ENCODE measurements around the gene RBM4.

RBM4 gene

GRCh38 chr11:66593650-66594049, 44.9 kb upstream of the RBM4 start:
- Histone ChIP-seq H2AFZ (ENCODE audit: low read depth, low read length) (peak overlapping the region; percentile 93), H3K4me1 (ENCODE audit: insufficient read depth, low read length) (peaks cover 26% of the 10 kb centered on the region), H3K79me2 (ENCODE audit: insufficient read depth, low read length) (peaks cover 12% of the 10 kb centered on the region), H3K9me3 (ENCODE audit: insufficient read depth, low read length, severe bottlenecking) (no peaks in the 10 kb centered on the region), H3K4me3 (ENCODE audit: low read depth in 1 of 2, low read length in 2 of 2) (peak overlapping the region; percentile 80 to 96), H3K9ac (ENCODE audit: low read depth, low read length) (peak overlapping the region; percentile 82), H3K36me3 (ENCODE audit: insufficient read depth, low read length) (no peaks in the 10 kb centered on the region; the same call in 1 of the 2 replicates), H3K4me2 (ENCODE audit: insufficient read depth, low read length) (peak overlapping the region; percentile 98), H3K27me3 (ENCODE audit: insufficient read depth, low read length, poor library complexity) (no peaks in the 10 kb centered on the region), H3K27ac (ENCODE audit: low read length) (peak overlapping the region; percentile 81), H4K20me1 (ENCODE audit: insufficient read depth, low read length) (no peaks in the 10 kb centered on the region)
- DNase-seq (no peak), ATAC-seq (ENCODE audit: insufficient read depth, low read depth) (no peak)
- TF ChIP-seq EZH2 (IDR thresholded peaks at IDR 0.05; ENCODE audit: borderline replicate concordance, low read depth, low read length, severe bottlenecking) = no peak
- TF ChIP-seq CTCF (IDR thresholded peaks at IDR 0.05; ENCODE audit: borderline replicate concordance, extremely low read depth, low read length, poor library complexity, severe bottlenecking) = no peak

- H3K4me1 ChIP-seq (ENCODE audit: insufficient read depth, low read length) = peaks cover 26% of the 10 kb centered on the region
- DNase-seq (no peak), ATAC-seq (ENCODE audit: insufficient read depth, low read depth) (no peak)
- peaks cover 11% of the 10 kb centered on the region for H3K36me3 ChIP-seq (ENCODE audit: insufficient read depth, low read length)
- H3K79me2 ChIP-seq (ENCODE audit: insufficient read depth, low read length) = peaks cover 12% of the 10 kb centered on the region
- H2AFZ ChIP-seq (ENCODE audit: low read depth, low read length) = no peak overlapping the region
- H3K27ac ChIP-seq (ENCODE audit: low read length) = no peak overlapping the region
- no peak for TF ChIP-seq CTCF (IDR thresholded peaks at IDR 0.05; ENCODE audit: borderline replicate concordance, extremely low read depth, low read length, poor library complexity, severe bottlenecking)
- TF ChIP-seq EZH2 (IDR thresholded peaks at IDR 0.05; ENCODE audit: borderline replicate concordance, low read depth, low read length, severe bottlenecking) = no peak
- no peaks in the 10 kb centered on the region for H3K9me3 ChIP-seq (ENCODE audit: insufficient read depth, low read length, severe bottlenecking)
- no peaks in the 10 kb centered on the region for H3K27me3 ChIP-seq (ENCODE audit: insufficient read depth, low read length, poor library complexity)
- no peaks in the 10 kb centered on the region for H4K20me1 ChIP-seq (ENCODE audit: insufficient read depth, low read length)
- no peak overlapping the region for H3K9ac ChIP-seq (ENCODE audit: low read depth, low read length)
- H3K4me2 ChIP-seq (ENCODE audit: insufficient read depth, low read length) = no peak overlapping the region
- no peak overlapping the region for H3K4me3 ChIP-seq (ENCODE audit: low read depth in 1 of 2, low read length in 2 of 2)
Measured at GRCh38 chr11:66595245-66595904, 43.1 kb upstream of the RBM4 start.

GRCh38 chr11:66598993-66599392, 39.5 kb upstream of the RBM4 start:
- Histone ChIP-seq H3K4me3 (ENCODE audit: low read depth in 1 of 2, low read length in 2 of 2) (no peak overlapping the region), H2AFZ (ENCODE audit: low read depth, low read length) (no peak overlapping the region), H3K79me2 (ENCODE audit: insufficient read depth, low read length) (peaks cover 3% of the 10 kb centered on the region; the same call in 1 of the 2 replicates), H3K4me2 (ENCODE audit: insufficient read depth, low read length) (no peak overlapping the region), H3K36me3 (ENCODE audit: insufficient read depth, low read length) (peaks cover 22% of the 10 kb centered on the region), H3K9me3 (ENCODE audit: insufficient read depth, low read length, severe bottlenecking) (no peaks in the 10 kb centered on the region), H3K9ac (ENCODE audit: low read depth, low read length) (no peak overlapping the region), H3K4me1 (ENCODE audit: insufficient read depth, low read length) (peaks cover 8% of the 10 kb centered on the region), H4K20me1 (ENCODE audit: insufficient read depth, low read length) (no peaks in the 10 kb centered on the region), H3K27ac (ENCODE audit: low read length) (no peak overlapping the region), H3K27me3 (ENCODE audit: insufficient read depth, low read length, poor library complexity) (no peaks in the 10 kb centered on the region)
- ATAC-seq (ENCODE audit: insufficient read depth, low read depth) = no peak
- TF ChIP-seq EZH2 (IDR thresholded peaks at IDR 0.05; ENCODE audit: borderline replicate concordance, low read depth, low read length, severe bottlenecking) (no peak), CTCF (IDR thresholded peaks at IDR 0.05; ENCODE audit: borderline replicate concordance, extremely low read depth, low read length, poor library complexity, severe bottlenecking) (no peak)
- no peak for DNase-seq

All from DND-41 (cell line).